ENCODE data around the gene KATNA1. TPM values are rescaled to one million over a fixed set of nuclear protein-coding genes. Genes with fewer than 3 reads are reported as not detected.

KATNA1 gene
- total RNA-seq, 1 experiment from 2014 or later = 22.3 TPM

Small RNA genes within 50 kb of the gene (small RNA-seq; reads per million reads assigned to genes)
- gene RF00019 (not detected), gene RF00410 (not detected)

Other genes with a start within 250 kb of the KATNA1 start
- 0.27 and 0.32 TPM in 2 replicates for gene SUMO4, start 248.5 kb downstream of the KATNA1 start, total RNA-seq (2014; rRNA removed; shearing (Covaris generic))
- gene ZC3H12D, start 163.7 kb downstream of the KATNA1 start, total RNA-seq (2014; rRNA removed; shearing (Covaris generic)) = 0.07 and 0.16 TPM in 2 replicates
- gene PPIL4, start 102.7 kb downstream of the KATNA1 start, total RNA-seq (2014; rRNA removed; shearing (Covaris generic)) = 15.1 and 16.9 TPM in 2 replicates
- 29.5 and 31.3 TPM in 2 replicates for gene GINM1, start 82.3 kb downstream of the KATNA1 start, total RNA-seq (2014; rRNA removed; shearing (Covaris generic))
- gene LATS1, start 69.4 kb upstream of the KATNA1 start, total RNA-seq (2014; rRNA removed; shearing (Covaris generic)) = 15.0 and 17.9 TPM in 2 replicates
- gene NUP43, start 97.8 kb upstream of the KATNA1 start, total RNA-seq (2014; rRNA removed; shearing (Covaris generic)) = 42.5 and 49.7 TPM in 2 replicates
- gene PCMT1, start 101.0 kb upstream of the KATNA1 start, total RNA-seq (2014; rRNA removed; shearing (Covaris generic)) = 132 and 158 TPM in 2 replicates
- 17.4 and 17.7 TPM in 2 replicates for gene LRP11, start 215.6 kb upstream of the KATNA1 start, total RNA-seq (2014; rRNA removed; shearing (Covaris generic))
- gene RAET1E, start 249.4 kb upstream of the KATNA1 start, total RNA-seq (2014; rRNA removed; shearing (Covaris generic)) = 11.3 and 14.6 TPM in 2 replicates